Pancreas (tissue), 10 donors: ENCODE measurements around the gene ELMO2. TPM values are rescaled to one million over a fixed set of nuclear protein-coding genes. Genes with fewer than 3 reads are reported as not detected.

Source experiments
- ATAC-seq, 4 donors: fragments of 200-7000 bp; cut with Tn5 transposase; one replicate each; pipeline versions ENCODE4 v1.8.0 to v1.9.1; 2020; ENCODE audit warnings: mild to moderate bottlenecking in 4 of 4, moderate library complexity in 4 of 4
- DNase-seq, 6 donors: peaks; one replicate each; pipeline ENCODE4 v3.0.0-alpha.2; 2020
- FAIRE-seq: peaks from 2 replicates; lab custom pipeline; 2012; peaks lifted over from hg19 to GRCh38; lab: Jason Lieb, UNC
- H3K27ac ChIP-seq, 4 donors: fragments of 200-600 bp; sonication (generic); 1 replicate in 3 of 4; 2 replicates in 1 of 4; pipeline versions ENCODE4 v1.5.0 to v1.8.0; 2020
- H3K27me3 ChIP-seq, 4 donors: fragments of 200-600 bp; one replicate each; pipeline ENCODE4 v1.8.0; 2021
- H3K36me3 ChIP-seq, 3 donors: fragments of 200-600 bp; sonication (generic) in 1 of 3; one replicate each; pipeline versions ENCODE4 v1.5.0 to v1.8.0; 2020 to 2021
- H3K4me1 ChIP-seq, 3 donors: fragments of 200-600 bp; one replicate each; pipeline ENCODE4 v1.8.0; 2021
- H3K4me3 ChIP-seq, 4 donors: fragments of 200-600 bp; sonication (generic) in 2 of 4; one replicate each; pipeline versions ENCODE4 v1.5.0 to v1.8.0; 2020 to 2021
- H3K9me3 ChIP-seq, 4 donors: fragments of 200-600 bp; one replicate each; pipeline ENCODE4 v1.8.0; 2021
- CTCF ChIP-seq, 4 donors: fragments of 200-600 bp; sonication (generic) in 3 of 4; IDR thresholded peaks; one replicate each; pipeline versions ENCODE4 v1.5.0 to v1.8.0; 2021; ENCODE audit warnings: antibody characterized with exemption in 4 of 4
- whole genome bisulfite sequencing, 2 donors: extraction: QIAGEN DNeasy Blood & Tissue Kit; methylation state at CpG; one replicate each; pipeline ENCODE4 v1.1.7; 2013; 5-methylcytosine and 5-hydroxymethylcytosine counted together
- intact Hi-C, 3 donors: fragments of 100-400 bp; cut with DNase I; formaldehyde crosslinking; loops; one replicate each; pipeline versions ENCODE4 v1.11.1 to v1.14.2; 2022
- polyA plus RNA-seq, 2 donors: library from polyadenylated mRNA; stranded (reverse); fragments of 200-250 nt; gene quantifications; one replicate each; pipeline ENCODE4 v1.2.3, GENCODE V29; 2013
- total RNA-seq, 6 donors: library from RNA; stranded (reverse); fragmentation: NEBNext Ultra II Directional in 4 of 6; extraction: Animal tissue kit (Norgen Biotek cat#: 25700) in 4 of 6; gene quantifications; one replicate each; pipeline versions ENCODE4 v1.2.1 to v1.2.4, GENCODE V29; 2021 to 2023
- donor health status: healthy with polysubstance abuse.
- donor health status: DM: no; HTN: no; CAD: no; lungs with moderate emphysema.
- donor health status: DM: no; HTN: no; CAD: no.
- donor health status: control.
- donor health status: control.
- donor health status: Bipolar disorder and iron deficiency.
- donor health status: DM: yes; HTN: yes; CAD: no.
- donor health status: DM: no; HTN: no; CAD: no.
- donor health status: DM: no; HTN: no; CAD: no.
- donor health status: DM: yes; HTN: yes; CAD: no.

Gene ELMO2
- total and polyA plus RNA-seq, 8 donors, result 16.7 to 32.6 (median 27.7) TPM

GRCh38 chr20:46325789-46326188 lies 80.6 kb downstream of the ELMO2 start:
- no peak for TF ChIP-seq CTCF (IDR thresholded peaks at IDR 0.05)
- WGBS, 2 donors, result 44 to 52% methylated on average over 1 of the region's 1 CpG
- Histone ChIP-seq H3K27ac (no peak overlapping the region), H3K36me3 (no peaks in the 10 kb centered on the region), H3K4me1 (peaks cover 13 to 23% (median 15%) of the 10 kb centered on the region in 3 donors), H3K9me3 (no peaks in the 10 kb centered on the region), H3K27me3 (no peaks in the 10 kb centered on the region), H3K4me3 (no peak overlapping the region)
- ATAC-seq, result no peak
- no peak for DNase-seq
- intact Hi-C loops, result no loop called here
- no peak for FAIRE-seq

DNA sequence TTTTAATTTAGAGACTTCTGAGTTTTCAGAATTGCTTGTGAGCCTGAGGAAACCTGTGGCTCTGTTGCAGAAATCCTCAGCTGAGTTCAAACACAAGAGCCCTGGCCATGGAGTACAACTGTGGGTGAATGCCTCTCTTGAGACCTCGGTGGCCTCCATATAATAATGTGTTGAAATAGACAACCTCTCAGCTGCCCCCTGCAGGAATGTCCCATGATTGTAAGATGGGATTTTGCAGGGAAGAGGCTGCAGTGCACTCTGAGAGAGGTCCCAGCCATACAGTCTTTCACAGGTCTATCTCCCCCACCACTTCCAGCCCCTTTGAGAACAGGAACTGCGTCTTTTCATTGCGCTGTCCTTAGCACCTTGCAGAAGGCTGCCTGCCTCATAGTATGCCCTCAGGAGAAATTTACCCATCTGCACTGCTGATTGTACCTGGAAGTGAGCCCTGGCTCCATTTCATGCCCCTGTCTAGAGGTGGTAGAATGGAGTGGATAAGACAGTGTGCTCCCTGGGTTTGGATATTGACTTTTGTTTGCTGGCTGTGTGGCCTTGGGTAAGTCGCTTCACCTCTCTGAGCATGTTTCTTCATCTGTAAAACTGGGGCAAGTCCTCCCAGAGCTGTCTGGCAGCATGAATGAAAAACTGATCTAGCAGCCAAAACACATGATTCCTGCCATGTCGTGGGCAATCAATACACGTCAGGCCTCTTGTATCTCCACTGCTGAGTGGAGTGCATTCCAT lies 81.3 kb downstream of the ELMO2 start:
- H3K27ac ChIP-seq, result no peak overlapping the region
- ATAC-seq (peak in 3 of 4 donors; percentile 54 to 64 (median 59)), FAIRE-seq (no peak), DNase-seq (no peak)
- H3K4me1 ChIP-seq, result peaks cover 8 to 17% (median 10%) of the 10 kb centered on the region in 3 donors
- no peaks in the 10 kb centered on the region for H3K9me3 ChIP-seq
- WGBS, 2 donors, result 34 to 44% methylated on average over 6 of the region's 6 CpGs
- H3K27me3 ChIP-seq, result no peaks in the 10 kb centered on the region
- TF ChIP-seq CTCF (IDR thresholded peaks at IDR 0.05), result peak in 1 of 4 donors; percentile 20
- H3K4me3 ChIP-seq, result no peak overlapping the region
- no peaks in the 10 kb centered on the region for H3K36me3 ChIP-seq
- intact Hi-C loops, result no loop called here

- Histone ChIP-seq H3K27me3 (no peaks in the 10 kb centered on the region), H3K36me3 (no peaks in the 10 kb centered on the region), H3K27ac (no peak overlapping the region), H3K9me3 (no peaks in the 10 kb centered on the region), H3K4me3 (no peak overlapping the region), H3K4me1 (peaks cover 0 to 11% (median 2%) of the 10 kb centered on the region in 3 donors)
- no peak for FAIRE-seq
- ATAC-seq, result no peak
- DNase-seq, result no peak
- TF ChIP-seq CTCF (IDR thresholded peaks at IDR 0.05), result no peak
- intact Hi-C loops, result no loop called here
- 42 to 45% methylated on average over 7 of the region's 7 CpGs for WGBS, 2 donors
Observed at GRCh38 chr20:46324379-46324778, 82.0 kb downstream of the ELMO2 start.

- Histone ChIP-seq H3K27me3 (no peaks in the 10 kb centered on the region), H3K36me3 (no peaks in the 10 kb centered on the region), H3K27ac (no peak overlapping the region), H3K4me3 (no peak overlapping the region), H3K4me1 (peaks cover 0 to 3% (median 0%) of the 10 kb centered on the region in 3 donors), H3K9me3 (no peaks in the 10 kb centered on the region)
- intact Hi-C loops, result no loop called here
- ATAC-seq (no peak), DNase-seq (no peak), FAIRE-seq (no peak)
- whole genome bisulfite sequencing, 2 donors, result 68 to 75% methylated on average over 10 of the region's 10 CpGs
- no peak for TF ChIP-seq CTCF (IDR thresholded peaks at IDR 0.05)
Observed at GRCh38 chr20:46323557-46323956, 82.9 kb downstream of the ELMO2 start.

DNA sequence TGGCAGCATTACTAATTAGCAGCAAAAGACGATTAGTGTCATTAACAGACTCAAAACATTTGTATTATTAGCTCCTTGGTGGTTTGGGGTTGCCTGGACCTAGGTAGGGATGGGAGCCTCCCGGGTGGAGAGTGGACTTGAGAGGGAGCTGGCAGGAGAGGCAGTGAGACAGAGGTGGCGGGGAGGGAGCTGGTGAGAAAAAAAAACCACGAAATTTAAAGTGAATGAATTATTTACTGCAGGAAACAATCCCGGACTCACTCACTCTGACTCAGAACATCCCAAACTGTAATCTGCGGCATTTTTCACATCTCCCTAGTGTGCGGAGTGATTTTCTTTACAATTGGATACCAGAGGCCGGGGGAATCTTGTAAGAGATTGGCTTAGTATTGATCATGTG lies 83.8 kb downstream of the ELMO2 start:
- Histone ChIP-seq H3K27me3 (no peaks in the 10 kb centered on the region), H3K27ac (no peak overlapping the region), H3K9me3 (no peaks in the 10 kb centered on the region), H3K4me1 (peaks cover 0 to 4% (median 0%) of the 10 kb centered on the region in 3 donors), H3K36me3 (no peaks in the 10 kb centered on the region), H3K4me3 (no peak overlapping the region)
- TF ChIP-seq CTCF (IDR thresholded peaks at IDR 0.05), result no peak
- WGBS, 2 donors, result 69 to 76% methylated on average over 8 of the region's 8 CpGs
- DNase-seq, result no peak
- no peak for ATAC-seq
- intact Hi-C loops, result no loop called here
- FAIRE-seq, result no peak
